Fibroblast of pulmonary artery (primary cell): ENCODE data around the gene EVX2.

ENCODE experiments used
- DNase-seq: peaks from one replicate; pipeline ENCODE4 v3.0.0-alpha.2; 2010; ENCODE audit warnings: low read depth
- H3K4me3 ChIP-seq: replicated peaks from 2 replicates; pipeline ENCODE4 v1.5.1; 2011; ENCODE audit warnings: low read depth, mild to moderate bottlenecking, control low read depth, low read length, moderate library complexity
- TF ChIP-seq, protein P1 (sequence below): IDR thresholded peaks from 2 replicates; pipeline ENCODE4 v1.5.1; 2011; ENCODE audit warnings: mild to moderate bottlenecking, control low read depth, low read length, inconsistent platforms; ENCODE audit errors: missing control alignments

EVX2 gene

DNA sequence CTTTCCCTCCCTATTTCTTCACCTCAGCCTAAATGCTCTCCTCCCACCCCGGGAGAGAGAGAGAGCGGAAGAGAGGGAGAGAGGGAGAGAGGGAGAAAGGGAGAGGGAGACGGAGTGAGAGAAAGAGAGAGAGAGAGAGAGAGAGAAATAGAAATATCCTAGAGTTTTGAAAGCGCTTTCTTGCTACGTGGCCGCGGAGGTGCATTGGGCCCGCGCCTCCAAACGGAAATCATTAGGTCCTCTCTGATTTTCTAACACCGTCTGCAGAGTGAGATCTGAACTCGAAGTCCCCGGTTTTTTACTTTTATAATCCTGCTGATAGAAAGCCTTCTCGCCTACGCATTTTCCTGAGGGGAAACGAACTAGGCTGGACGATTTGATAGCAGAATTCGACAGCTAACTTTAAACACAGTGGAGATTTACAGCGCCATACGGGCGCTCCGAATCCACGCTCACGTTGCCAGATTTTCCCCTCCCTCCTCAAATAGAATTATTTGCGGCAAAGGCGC, 903 bp upstream of the EVX2 start:
- no peak overlapping the region for H3K4me3 ChIP-seq
- no peak for DNase-seq
- TF ChIP-seq, protein P1, sequence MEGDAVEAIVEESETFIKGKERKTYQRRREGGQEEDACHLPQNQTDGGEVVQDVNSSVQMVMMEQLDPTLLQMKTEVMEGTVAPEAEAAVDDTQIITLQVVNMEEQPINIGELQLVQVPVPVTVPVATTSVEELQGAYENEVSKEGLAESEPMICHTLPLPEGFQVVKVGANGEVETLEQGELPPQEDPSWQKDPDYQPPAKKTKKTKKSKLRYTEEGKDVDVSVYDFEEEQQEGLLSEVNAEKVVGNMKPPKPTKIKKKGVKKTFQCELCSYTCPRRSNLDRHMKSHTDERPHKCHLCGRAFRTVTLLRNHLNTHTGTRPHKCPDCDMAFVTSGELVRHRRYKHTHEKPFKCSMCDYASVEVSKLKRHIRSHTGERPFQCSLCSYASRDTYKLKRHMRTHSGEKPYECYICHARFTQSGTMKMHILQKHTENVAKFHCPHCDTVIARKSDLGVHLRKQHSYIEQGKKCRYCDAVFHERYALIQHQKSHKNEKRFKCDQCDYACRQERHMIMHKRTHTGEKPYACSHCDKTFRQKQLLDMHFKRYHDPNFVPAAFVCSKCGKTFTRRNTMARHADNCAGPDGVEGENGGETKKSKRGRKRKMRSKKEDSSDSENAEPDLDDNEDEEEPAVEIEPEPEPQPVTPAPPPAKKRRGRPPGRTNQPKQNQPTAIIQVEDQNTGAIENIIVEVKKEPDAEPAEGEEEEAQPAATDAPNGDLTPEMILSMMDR = no peak

DNA sequence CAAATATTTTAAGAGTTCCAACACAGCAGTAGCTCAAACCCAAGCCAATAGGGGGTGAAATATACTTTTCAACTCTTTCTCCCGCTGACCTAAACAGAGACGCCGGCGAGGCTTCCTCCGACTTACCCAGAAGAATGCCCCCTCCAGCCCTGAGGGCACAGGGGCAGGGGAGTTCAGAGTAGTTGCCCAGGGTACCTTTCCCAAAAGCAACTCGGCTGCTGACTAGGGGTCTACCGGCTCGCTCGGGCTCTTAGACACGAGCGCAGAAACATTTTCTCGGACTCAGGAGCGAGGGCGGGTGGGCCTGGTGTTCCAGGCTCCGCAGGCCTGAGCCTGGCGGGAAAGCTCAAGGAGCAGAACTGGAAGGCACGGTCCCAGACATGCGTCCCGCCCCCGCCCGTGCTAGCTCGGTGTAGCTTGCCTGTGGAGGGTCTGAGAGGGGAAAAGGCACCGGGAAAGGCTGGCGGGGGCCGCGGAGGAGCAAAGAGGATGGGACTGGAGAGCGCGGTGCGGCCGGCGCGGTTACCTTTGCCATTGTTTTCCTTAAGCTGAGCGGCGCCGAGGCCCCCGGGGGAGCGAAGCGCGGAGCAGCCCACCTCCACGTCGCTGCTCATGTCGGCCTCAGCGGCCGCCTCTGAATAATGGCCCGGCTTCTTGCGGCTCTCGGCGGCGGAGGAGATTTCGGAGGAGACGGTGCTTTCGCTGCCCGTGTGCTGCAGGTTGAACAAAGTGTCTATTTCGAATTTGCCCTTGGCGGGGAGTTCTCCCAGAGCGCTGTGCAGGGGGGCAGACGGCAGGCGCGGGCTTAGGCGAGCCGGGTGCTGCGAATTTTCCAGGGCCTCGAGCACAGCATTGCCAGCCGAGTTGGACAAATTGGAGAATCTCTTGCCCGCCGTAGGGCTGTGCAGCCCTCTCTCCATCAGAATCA, 674 bp downstream of the EVX2 start:
- no peak overlapping the region for H3K4me3 ChIP-seq
- no peak for DNase-seq
- TF ChIP-seq, protein P1 = no peak

DNA sequence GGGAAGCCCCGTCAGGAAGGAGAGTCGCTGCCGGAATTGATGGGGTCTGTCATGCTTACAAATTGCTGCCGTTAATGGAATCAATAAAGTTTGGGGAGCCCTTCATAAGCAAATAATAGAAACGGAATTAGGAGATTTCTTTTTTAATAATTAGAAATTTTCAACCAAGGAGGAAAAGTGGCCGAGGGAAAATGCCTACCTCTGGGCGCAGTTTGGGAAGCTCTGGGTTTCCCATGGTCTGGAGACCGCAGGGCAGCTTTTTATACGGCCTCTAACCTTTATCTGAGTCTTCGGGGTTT, 1.3 kb downstream of the EVX2 start:
- DNase-seq = no peak
- no peak overlapping the region for H3K4me3 ChIP-seq
- TF ChIP-seq, protein P1 = no peak

DNA sequence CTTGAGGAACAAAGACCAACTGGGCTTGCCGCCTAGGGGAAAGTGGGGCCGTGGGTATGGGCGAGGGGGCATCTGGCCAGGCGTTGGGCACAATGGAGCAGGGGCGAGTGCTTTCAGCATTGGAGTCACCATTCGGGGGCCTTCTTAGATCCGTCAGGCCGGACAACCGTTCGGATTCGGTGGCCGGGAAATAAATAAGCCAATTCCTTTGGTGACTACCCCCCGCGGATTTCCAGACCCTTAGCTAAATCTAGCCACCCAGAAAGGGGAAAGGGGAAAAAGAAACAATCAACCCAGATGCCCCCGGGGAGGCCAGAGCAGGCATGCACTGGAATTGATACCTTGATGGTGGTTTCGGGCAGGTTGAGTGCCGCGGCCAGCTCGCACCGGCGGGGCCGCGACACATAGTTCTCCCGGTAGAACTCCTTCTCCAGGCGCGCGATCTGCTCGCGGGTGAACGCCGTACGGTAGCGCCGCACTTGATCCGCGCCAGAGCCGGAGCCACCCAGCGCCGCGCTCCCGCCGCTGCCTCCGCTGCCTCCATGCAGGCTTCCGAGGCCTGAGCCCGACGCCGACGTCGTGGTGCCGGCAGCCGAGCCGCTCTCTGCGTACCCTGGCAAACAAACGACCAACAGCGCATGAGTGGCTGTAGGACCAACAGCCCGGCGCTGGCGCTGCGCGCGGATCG, 1.8 kb downstream of the EVX2 start:
- TF ChIP-seq, protein P1 = no peak
- no peak for DNase-seq
- H3K4me3 ChIP-seq = no peak overlapping the region

DNA sequence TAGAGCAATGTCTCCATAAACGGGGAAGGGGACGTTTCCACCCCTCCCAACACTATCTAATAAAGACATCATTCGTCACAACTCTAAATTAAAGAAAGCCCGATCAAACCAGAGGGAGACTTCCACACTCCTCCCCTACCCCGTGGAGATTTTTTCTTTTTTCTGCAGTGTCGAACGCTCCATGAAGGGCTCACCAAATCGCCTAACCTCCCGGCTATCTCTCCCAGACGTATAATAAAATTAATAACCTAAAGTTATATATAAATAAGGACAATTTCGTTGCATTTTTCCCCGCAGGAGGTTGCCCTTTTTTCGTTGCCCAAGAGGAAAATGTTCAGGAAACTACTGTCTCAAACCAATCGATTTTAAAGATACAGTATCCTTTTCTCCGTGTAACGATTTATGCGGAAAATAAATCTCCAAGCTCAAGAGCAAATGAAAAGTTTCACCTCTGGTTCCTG, 2.4 kb downstream of the EVX2 start:
- TF ChIP-seq, protein P1 = no peak
- no peak overlapping the region for H3K4me3 ChIP-seq

DNA sequence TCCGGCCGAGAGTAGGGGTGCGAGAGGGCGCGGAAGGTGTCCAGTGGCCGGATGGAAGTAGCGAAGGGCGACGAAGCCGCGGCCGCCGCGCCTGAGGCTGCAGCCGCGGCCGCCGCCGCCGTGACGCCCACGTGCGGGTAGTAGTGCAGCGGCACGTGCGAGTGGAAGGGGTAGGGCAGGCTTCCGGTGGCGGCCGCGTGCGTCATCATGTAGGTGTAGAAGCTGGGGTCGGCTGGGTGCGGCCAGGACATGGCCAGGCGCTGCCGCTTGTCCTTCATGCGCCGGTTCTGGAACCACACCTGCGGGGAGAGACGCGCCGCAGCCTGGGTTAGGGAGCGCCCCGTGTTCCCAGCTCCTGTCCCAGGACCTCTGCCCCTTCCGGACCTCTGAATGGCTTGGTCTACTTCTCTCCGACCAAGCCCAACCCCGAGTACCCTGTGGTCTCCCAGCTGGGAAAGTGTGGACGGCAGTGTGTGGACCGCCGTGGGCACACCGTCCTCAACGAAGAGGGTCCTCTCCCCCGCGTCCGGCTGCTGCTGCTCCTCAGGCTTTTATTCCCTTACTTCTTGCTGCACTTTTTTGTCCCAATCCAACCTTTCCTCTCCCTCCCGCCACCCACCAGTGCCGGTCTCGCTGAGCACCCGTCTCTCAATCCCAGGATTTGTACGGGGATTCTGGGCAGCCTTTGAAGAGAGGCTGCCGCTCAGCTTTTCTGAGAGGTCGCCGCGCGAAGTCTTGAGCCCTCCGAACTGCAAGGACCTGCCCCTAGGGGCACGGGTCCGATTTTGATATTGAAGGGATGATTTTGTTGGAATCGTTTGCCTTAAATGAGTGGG, 3.0 kb downstream of the EVX2 start:
- DNase-seq = no peak
- TF ChIP-seq, protein P1 = no peak
- no peak overlapping the region for H3K4me3 ChIP-seq

More for the DNA sequence above, 2.4 kb downstream of the EVX2 start:
- no peak for DNase-seq
